AG09309 (cell line): ENCODE results near the gene IDS.

ENCODE experiments used
- DNase-seq: peaks from one replicate; pipeline ENCODE4 v3.0.0-alpha.2; 2010; ENCODE audit warnings: low read depth
- H3K4me3 ChIP-seq: 2 replicates; pipeline ENCODE4 v1.5.1; 2011; ENCODE audit warnings: mild to moderate bottlenecking, low read depth, low read length, moderate library complexity; ENCODE audit not compliant: control insufficient read depth
- CTCF ChIP-seq: IDR thresholded peaks from 2 replicates; pipeline ENCODE4 v1.5.1; 2011; ENCODE audit warnings: mild to moderate bottlenecking, low read depth, low read length, inconsistent platforms; ENCODE audit not compliant: insufficient read depth, control insufficient read depth; ENCODE audit errors: missing control alignments

IDS gene

GRCh38 chrX:149461746-149462145 is 43.4 kb downstream of the IDS start:
- TF ChIP-seq CTCF, result no peak
- H3K4me3 ChIP-seq, result no peak overlapping the region
- DNase-seq, result no peak

GRCh38 chrX:149458586-149458985 is 46.5 kb downstream of the IDS start:
- no peak for DNase-seq
- no peak for TF ChIP-seq CTCF
- no peak overlapping the region for H3K4me3 ChIP-seq

- no peak for TF ChIP-seq CTCF
- DNase-seq, result no peak
- H3K4me3 ChIP-seq, result no peak overlapping the region
These were observed 48.4 kb downstream of the IDS start for GRCh38 chrX:149456476-149457245.

GRCh38 chrX:149455934-149456333 is 49.2 kb downstream of the IDS start:
- H3K4me3 ChIP-seq, result no peak overlapping the region
- no peak for DNase-seq
- TF ChIP-seq CTCF, result no peak

GRCh38 chrX:149453906-149454822 is 50.9 kb downstream of the IDS start:
- DNase-seq, result no peak
- TF ChIP-seq CTCF, result no peak
- no peak overlapping the region for H3K4me3 ChIP-seq

GRCh38 chrX:149453030-149453429 is 52.1 kb downstream of the IDS start:
- no peak for DNase-seq
- TF ChIP-seq CTCF, result no peak
- no peak overlapping the region for H3K4me3 ChIP-seq
